ENCODE results near the gene CD300LB.
"Not testable (repeated sequence)": the region's sequence is repeated elsewhere in the genome, so short reads cannot be mapped to it uniquely, and the experiment has no call there.

DNA sequence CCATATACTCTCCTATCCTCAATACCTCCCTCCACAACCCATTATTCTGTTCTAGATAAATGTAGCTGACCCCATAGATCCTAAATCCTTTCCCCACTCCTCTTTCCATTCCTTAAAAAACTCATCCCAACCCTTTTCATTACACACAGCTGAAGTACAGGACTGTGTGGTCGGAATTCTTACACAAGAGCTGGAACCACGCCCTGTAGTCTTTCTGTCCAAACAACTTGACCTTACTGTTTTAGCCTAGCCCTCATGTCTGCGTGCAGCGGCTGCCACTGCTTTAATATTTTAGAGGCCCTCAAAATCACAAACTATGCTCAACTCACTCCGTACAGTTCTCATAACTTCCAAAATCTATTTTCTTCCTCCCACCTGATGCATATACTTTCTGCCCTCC is 27.3 kb downstream of the CD300LB start:
- TF ChIP-seq, protein P1, sequence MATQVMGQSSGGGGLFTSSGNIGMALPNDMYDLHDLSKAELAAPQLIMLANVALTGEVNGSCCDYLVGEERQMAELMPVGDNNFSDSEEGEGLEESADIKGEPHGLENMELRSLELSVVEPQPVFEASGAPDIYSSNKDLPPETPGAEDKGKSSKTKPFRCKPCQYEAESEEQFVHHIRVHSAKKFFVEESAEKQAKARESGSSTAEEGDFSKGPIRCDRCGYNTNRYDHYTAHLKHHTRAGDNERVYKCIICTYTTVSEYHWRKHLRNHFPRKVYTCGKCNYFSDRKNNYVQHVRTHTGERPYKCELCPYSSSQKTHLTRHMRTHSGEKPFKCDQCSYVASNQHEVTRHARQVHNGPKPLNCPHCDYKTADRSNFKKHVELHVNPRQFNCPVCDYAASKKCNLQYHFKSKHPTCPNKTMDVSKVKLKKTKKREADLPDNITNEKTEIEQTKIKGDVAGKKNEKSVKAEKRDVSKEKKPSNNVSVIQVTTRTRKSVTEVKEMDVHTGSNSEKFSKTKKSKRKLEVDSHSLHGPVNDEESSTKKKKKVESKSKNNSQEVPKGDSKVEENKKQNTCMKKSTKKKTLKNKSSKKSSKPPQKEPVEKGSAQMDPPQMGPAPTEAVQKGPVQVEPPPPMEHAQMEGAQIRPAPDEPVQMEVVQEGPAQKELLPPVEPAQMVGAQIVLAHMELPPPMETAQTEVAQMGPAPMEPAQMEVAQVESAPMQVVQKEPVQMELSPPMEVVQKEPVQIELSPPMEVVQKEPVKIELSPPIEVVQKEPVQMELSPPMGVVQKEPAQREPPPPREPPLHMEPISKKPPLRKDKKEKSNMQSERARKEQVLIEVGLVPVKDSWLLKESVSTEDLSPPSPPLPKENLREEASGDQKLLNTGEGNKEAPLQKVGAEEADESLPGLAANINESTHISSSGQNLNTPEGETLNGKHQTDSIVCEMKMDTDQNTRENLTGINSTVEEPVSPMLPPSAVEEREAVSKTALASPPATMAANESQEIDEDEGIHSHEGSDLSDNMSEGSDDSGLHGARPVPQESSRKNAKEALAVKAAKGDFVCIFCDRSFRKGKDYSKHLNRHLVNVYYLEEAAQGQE (IDR thresholded peaks at IDR 0.05; ENCODE audit: low read depth, low read length): not testable (repeated sequence)
- TF ChIP-seq SMAD1 (IDR thresholded peaks at IDR 0.05; ENCODE audit: low read depth, partially characterized antibody); FOXK2 (IDR thresholded peaks at IDR 0.05); YY1 (IDR thresholded peaks at IDR 0.05; ENCODE audit: low read depth, low read length); ASH2L (IDR thresholded peaks at IDR 0.05; ENCODE audit: borderline replicate concordance, low read depth); ESRRA (IDR thresholded peaks at IDR 0.05; ENCODE audit: low read length); POLR2A (IDR thresholded peaks at IDR 0.05; ENCODE audit: low read depth, low read length); ZNF384 (IDR thresholded peaks at IDR 0.05; ENCODE audit: borderline replicate concordance, low read depth, low read length); CREM (IDR thresholded peaks at IDR 0.05; ENCODE audit: low read depth); POLR2AphosphoS2 (IDR thresholded peaks at IDR 0.05; ENCODE audit: low read depth, low read length): not testable (repeated sequence)
- TF ChIP-seq, protein P2, sequence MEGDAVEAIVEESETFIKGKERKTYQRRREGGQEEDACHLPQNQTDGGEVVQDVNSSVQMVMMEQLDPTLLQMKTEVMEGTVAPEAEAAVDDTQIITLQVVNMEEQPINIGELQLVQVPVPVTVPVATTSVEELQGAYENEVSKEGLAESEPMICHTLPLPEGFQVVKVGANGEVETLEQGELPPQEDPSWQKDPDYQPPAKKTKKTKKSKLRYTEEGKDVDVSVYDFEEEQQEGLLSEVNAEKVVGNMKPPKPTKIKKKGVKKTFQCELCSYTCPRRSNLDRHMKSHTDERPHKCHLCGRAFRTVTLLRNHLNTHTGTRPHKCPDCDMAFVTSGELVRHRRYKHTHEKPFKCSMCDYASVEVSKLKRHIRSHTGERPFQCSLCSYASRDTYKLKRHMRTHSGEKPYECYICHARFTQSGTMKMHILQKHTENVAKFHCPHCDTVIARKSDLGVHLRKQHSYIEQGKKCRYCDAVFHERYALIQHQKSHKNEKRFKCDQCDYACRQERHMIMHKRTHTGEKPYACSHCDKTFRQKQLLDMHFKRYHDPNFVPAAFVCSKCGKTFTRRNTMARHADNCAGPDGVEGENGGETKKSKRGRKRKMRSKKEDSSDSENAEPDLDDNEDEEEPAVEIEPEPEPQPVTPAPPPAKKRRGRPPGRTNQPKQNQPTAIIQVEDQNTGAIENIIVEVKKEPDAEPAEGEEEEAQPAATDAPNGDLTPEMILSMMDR (IDR thresholded peaks at IDR 0.05 in 2 of 3, conservative IDR thresholded peaks at IDR 0.05 in 1 of 3; ENCODE audit: control insufficient read depth in 2 of 3, extremely low read depth in 1 of 3, insufficient read depth in 1 of 3, low read depth in 3 of 3, low read length in 3 of 3): not testable (repeated sequence)

All from GM12878 (cell line).